DOHH2 (cell line): ENCODE results near the gene MRGPRF.

Experiments
- EZH2phosphoT487 ChIP-seq: fragments of 200-600 bp; sonication (generic); IDR thresholded peaks from 2 replicates; pipeline ENCODE4 v1.6.1; 2017; ENCODE audit warnings: borderline replicate concordance, mild to moderate bottlenecking, antibody characterized with exemption, low read length, moderate library complexity, mixed read lengths
- TF ChIP-seq, protein P1 (sequence below): fragments of 200-600 bp; sonication (generic); IDR thresholded peaks from one replicate; pipeline ENCODE4 v1.5.1; 2014; ENCODE audit warnings: antibody characterized with exemption, mild to moderate bottlenecking, low read depth, low read length; ENCODE audit not compliant: poor library complexity, severe bottlenecking

DNA sequence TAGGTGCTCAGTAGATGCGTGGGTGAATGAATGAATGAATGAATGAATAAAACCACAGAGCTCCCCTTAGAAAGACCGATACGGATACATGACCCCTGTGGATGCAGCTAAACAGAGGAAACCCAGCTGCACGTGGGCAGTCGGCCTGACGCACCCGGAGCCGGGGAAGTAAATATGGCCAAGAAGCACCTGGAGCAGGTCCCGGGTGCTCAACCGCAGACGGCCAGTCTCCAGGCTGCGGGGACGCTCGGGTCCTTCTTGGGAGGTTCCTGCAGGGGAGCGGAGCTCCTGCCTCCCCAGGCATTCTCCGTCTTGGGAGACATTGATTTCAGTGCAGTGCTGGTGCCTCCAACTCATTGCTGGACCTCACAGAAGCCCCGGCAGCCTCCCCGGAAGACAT lies 24.0 kb upstream of the MRGPRF start:
- no peak for TF ChIP-seq EZH2phosphoT487
- TF ChIP-seq, protein P1, sequence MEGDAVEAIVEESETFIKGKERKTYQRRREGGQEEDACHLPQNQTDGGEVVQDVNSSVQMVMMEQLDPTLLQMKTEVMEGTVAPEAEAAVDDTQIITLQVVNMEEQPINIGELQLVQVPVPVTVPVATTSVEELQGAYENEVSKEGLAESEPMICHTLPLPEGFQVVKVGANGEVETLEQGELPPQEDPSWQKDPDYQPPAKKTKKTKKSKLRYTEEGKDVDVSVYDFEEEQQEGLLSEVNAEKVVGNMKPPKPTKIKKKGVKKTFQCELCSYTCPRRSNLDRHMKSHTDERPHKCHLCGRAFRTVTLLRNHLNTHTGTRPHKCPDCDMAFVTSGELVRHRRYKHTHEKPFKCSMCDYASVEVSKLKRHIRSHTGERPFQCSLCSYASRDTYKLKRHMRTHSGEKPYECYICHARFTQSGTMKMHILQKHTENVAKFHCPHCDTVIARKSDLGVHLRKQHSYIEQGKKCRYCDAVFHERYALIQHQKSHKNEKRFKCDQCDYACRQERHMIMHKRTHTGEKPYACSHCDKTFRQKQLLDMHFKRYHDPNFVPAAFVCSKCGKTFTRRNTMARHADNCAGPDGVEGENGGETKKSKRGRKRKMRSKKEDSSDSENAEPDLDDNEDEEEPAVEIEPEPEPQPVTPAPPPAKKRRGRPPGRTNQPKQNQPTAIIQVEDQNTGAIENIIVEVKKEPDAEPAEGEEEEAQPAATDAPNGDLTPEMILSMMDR, result no peak
